ENCODE measurements around the gene SRA1. TPM values are rescaled to one million over a fixed set of nuclear protein-coding genes. Genes with fewer than 3 reads are reported as not detected.
A peak's percentile ranks its signal among the peaks of the same experiment; 100 is the strongest.

The SRA1 gene
- total RNA-seq, 1 donor from 2014 or later: 42.1 TPM

DNA sequence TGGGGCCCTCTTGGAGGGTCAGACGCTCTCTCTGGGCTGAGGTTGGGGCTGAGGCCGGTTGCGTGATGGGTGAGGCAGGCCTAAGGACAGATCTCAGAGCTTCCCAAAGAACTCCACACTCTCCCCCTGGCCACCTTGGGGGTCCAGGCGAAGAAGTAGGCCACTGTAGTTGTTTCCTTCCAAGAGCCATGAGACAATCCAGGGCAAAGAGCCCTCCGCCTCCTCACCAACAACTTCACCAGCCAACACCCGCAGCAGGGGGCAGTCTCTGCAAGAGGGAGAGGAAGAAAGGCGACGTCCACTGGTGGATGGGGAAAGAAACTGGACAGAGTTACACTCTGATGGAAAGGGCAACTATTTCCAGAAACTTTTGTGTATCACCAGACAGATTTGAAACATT is 18.0 kb upstream of the SRA1 start:
- TF ChIP-seq, protein P1, sequence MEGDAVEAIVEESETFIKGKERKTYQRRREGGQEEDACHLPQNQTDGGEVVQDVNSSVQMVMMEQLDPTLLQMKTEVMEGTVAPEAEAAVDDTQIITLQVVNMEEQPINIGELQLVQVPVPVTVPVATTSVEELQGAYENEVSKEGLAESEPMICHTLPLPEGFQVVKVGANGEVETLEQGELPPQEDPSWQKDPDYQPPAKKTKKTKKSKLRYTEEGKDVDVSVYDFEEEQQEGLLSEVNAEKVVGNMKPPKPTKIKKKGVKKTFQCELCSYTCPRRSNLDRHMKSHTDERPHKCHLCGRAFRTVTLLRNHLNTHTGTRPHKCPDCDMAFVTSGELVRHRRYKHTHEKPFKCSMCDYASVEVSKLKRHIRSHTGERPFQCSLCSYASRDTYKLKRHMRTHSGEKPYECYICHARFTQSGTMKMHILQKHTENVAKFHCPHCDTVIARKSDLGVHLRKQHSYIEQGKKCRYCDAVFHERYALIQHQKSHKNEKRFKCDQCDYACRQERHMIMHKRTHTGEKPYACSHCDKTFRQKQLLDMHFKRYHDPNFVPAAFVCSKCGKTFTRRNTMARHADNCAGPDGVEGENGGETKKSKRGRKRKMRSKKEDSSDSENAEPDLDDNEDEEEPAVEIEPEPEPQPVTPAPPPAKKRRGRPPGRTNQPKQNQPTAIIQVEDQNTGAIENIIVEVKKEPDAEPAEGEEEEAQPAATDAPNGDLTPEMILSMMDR (IDR thresholded peaks at IDR 0.05; ENCODE audit: insufficient read depth, low read length, poor library complexity, severe bottlenecking): peak; percentile 43
- DNase-seq (ENCODE audit: low read depth): no peak
- no peaks in the 10 kb centered on the region for H3K27me3 ChIP-seq (ENCODE audit: control insufficient read depth, insufficient read depth, low read length)
- no peaks in the 10 kb centered on the region for H3K36me3 ChIP-seq (ENCODE audit: control insufficient read depth, insufficient read depth, low read length)
- no peak overlapping the region for H3K4me3 ChIP-seq (ENCODE audit: low read depth, low read length)

DNA sequence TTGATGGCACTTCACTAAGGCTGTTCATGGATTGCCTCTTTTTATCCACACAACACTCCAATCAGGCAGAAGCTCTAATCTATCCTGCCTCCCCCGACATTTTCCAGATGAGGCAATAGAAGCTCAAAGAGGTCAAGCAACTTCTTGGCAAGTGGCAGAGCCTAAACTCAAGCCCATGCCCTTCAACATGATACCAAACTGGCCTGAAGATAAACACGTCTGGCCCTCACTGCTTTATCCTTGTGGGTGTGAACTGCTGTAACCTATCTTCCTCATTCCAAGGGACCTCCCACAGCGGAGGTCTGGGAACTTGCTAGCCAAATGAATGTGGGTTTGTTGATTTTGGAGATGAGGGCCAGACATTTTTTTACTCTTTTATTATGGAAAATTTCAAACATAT is 16.9 kb upstream of the SRA1 start:
- TF ChIP-seq, protein P1 (IDR thresholded peaks at IDR 0.05; ENCODE audit: insufficient read depth, low read length, poor library complexity, severe bottlenecking): no peak

DNA sequence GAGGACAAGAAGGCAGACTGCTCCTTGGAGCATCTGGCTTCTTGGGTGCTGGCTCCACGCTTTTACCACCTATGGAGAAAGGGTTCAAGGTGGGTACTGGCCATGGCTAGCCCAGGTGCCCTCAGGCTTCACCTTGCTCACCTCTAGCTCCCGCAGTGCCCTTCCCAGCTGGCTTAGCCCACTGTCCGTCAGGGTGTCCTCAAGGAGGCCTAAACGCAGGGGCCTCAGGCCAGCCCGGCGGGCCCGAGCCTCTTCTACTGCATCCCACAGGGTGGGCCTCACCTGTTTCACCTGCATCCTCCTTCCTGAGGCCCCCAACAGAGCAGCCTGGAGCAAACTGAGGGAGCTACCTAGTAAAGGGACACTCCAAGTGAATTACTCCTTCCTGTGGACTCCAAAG is 16.4 kb upstream of the SRA1 start:
- DNase-seq (ENCODE audit: low read depth): no peak
- TF ChIP-seq, protein P1 (IDR thresholded peaks at IDR 0.05; ENCODE audit: insufficient read depth, low read length, poor library complexity, severe bottlenecking): no peak

More for the DNA sequence above, 16.9 kb upstream of the SRA1 start:
- Histone ChIP-seq H3K36me3 (ENCODE audit: control insufficient read depth, insufficient read depth, low read length) (no peaks in the 10 kb centered on the region), H3K27me3 (ENCODE audit: control insufficient read depth, insufficient read depth, low read length) (no peaks in the 10 kb centered on the region), H3K4me3 (ENCODE audit: low read depth, low read length) (no peak overlapping the region)
- DNase-seq (ENCODE audit: low read depth): no peak

DNA sequence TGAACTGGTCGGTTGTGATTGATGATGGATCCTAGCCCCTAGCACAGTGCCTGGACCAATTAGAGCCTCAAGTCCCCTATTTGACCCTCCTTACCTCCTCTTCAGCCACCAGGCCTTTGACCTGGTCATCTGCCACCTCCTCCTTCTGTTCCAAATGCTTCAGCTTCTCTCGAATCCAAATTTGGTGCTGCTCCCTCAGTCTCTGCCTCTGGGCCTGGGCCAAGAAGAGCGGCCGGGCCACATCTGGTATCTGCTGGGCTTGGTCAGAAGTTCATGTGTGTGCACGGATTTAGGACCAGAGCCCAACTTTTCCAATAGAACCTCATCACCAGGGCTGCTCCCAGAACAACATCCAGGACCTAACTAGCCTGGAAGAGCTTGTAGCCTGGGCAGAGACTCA is 13.8 kb upstream of the SRA1 start:
- H3K27me3 ChIP-seq (ENCODE audit: control insufficient read depth, insufficient read depth, low read length): no peaks in the 10 kb centered on the region
- peaks cover 7% of the 10 kb centered on the region for H3K36me3 ChIP-seq (ENCODE audit: control insufficient read depth, insufficient read depth, low read length)
- no peak for DNase-seq (ENCODE audit: low read depth)
- TF ChIP-seq, protein P1 (IDR thresholded peaks at IDR 0.05; ENCODE audit: insufficient read depth, low read length, poor library complexity, severe bottlenecking): no peak
- H3K4me3 ChIP-seq (ENCODE audit: low read depth, low read length): no peak overlapping the region

More for the DNA sequence above, 16.4 kb upstream of the SRA1 start:
- H3K36me3 ChIP-seq (ENCODE audit: control insufficient read depth, insufficient read depth, low read length): no peaks in the 10 kb centered on the region
- no peak overlapping the region for H3K4me3 ChIP-seq (ENCODE audit: low read depth, low read length)
- no peaks in the 10 kb centered on the region for H3K27me3 ChIP-seq (ENCODE audit: control insufficient read depth, insufficient read depth, low read length)

DNA sequence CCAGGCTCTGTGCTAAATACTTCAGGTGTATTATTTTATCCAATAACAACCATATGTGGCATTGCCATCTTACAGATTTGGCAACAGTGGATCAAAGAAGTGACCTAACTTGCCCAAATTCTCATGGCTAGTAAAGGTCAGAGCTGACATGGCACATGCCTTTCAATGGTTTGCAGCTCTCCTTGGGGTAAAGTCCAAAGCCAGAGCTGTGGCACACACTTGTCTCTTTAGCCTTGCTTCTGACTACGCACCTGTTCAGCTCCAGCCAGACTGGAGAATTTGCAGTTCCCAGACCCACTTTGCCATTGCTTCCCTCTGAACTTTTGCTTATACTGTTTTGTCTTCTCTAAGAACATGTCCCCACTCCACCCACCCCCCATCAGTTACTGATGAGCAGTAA is 13.2 kb upstream of the SRA1 start:
- Histone ChIP-seq H3K4me3 (ENCODE audit: low read depth, low read length) (no peak overlapping the region), H3K36me3 (ENCODE audit: control insufficient read depth, insufficient read depth, low read length) (peaks cover 7% of the 10 kb centered on the region), H3K27me3 (ENCODE audit: control insufficient read depth, insufficient read depth, low read length) (no peaks in the 10 kb centered on the region)
- TF ChIP-seq, protein P1 (IDR thresholded peaks at IDR 0.05; ENCODE audit: insufficient read depth, low read length, poor library complexity, severe bottlenecking): no peak
- no peak for DNase-seq (ENCODE audit: low read depth)

DNA sequence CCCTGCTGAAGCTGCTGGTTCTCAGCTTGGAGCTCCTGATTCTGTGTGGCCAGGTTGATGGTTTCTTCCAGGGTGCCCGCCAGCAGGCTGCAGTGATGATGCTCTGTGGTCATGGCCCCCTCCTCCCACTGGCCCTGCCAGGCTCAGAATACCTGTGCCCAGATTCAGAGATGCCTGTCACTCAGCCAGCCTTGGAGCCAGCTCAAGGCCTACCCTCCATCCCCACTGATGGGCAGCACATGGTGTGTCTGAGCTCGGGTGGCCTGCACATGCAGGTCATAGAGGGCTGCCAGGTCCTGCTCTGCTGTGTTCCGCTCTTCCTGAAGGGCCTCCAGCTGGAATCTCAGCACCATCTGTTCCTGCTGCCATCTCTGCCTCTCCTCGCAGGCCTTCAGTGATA is 12.8 kb upstream of the SRA1 start:
- H3K4me3 ChIP-seq (ENCODE audit: low read depth, low read length): no peak overlapping the region
- TF ChIP-seq, protein P1 (IDR thresholded peaks at IDR 0.05; ENCODE audit: insufficient read depth, low read length, poor library complexity, severe bottlenecking): no peak
- no peaks in the 10 kb centered on the region for H3K27me3 ChIP-seq (ENCODE audit: control insufficient read depth, insufficient read depth, low read length)
- peaks cover 7% of the 10 kb centered on the region for H3K36me3 ChIP-seq (ENCODE audit: control insufficient read depth, insufficient read depth, low read length)
- DNase-seq (ENCODE audit: low read depth): no peak

Data from kidney epithelial cell (primary cell).